Mammary epithelial cell (primary cell): ENCODE results near the gene NPFF.

Source experiments
- EZH2 ChIP-seq: IDR thresholded peaks from 2 replicates; pipeline ENCODE4 v1.6.1; 2012; ENCODE audit warnings: low read length, inconsistent platforms, borderline replicate concordance
- TF ChIP-seq, protein P1 (sequence below), 2 donors: IDR thresholded peaks in 1 of 2; conservative IDR thresholded peaks in 1 of 2; 2 replicates each; pipeline ENCODE4 v1.5.1; 2011 to 2012; ENCODE audit warnings: inconsistent platforms in 2 of 2, low read length in 2 of 2, mild to moderate bottlenecking in 2 of 2, control low read depth in 1 of 2, low read depth in 1 of 2; ENCODE audit not compliant: insufficient read depth in 1 of 2; ENCODE audit errors: extremely low read depth in 1 of 2

DNA sequence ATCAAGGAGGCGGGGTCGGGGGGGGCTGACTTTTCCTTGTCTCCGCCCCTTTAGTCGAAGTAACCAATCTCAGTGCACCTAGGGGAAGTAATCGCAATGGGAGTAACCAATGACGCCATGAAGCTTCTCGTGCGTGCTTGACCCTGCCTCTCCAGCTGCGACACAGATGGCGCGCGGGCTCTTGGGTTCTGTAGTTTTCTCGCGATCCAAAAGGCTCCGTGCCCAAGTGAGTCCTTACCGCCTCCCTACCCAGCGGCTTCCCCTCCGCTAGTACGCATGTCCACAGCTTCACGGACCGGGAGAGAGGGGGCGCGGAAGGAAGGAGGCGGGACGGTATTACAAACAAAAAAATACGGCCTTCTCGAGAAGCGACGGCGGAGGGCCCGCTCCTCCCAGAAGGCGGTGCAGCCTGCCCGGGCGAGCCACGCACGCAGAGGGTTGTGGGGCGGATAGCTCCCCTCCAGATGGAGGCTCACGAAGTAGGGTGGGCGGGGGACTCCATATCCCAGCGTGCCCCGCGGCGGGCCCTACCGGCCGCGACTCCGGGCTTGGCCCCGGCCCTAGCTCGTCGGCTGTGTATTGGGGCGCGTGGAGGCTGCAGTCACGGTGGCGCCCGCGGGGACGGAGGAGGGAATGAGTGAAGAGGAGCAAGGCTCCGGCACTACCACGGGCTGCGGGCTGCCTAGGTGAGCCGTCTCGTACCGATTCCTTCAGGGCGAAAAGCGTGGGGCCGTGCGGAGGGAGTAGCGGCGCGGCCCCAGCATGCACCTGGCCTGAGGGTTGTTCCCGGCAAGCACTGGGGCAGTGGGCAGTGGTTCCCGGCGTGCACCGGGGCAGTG is 6.3 kb downstream of the NPFF start, which contains the start of gene TARBP2:
- TF ChIP-seq EZH2: no peak
- TF ChIP-seq, protein P1, sequence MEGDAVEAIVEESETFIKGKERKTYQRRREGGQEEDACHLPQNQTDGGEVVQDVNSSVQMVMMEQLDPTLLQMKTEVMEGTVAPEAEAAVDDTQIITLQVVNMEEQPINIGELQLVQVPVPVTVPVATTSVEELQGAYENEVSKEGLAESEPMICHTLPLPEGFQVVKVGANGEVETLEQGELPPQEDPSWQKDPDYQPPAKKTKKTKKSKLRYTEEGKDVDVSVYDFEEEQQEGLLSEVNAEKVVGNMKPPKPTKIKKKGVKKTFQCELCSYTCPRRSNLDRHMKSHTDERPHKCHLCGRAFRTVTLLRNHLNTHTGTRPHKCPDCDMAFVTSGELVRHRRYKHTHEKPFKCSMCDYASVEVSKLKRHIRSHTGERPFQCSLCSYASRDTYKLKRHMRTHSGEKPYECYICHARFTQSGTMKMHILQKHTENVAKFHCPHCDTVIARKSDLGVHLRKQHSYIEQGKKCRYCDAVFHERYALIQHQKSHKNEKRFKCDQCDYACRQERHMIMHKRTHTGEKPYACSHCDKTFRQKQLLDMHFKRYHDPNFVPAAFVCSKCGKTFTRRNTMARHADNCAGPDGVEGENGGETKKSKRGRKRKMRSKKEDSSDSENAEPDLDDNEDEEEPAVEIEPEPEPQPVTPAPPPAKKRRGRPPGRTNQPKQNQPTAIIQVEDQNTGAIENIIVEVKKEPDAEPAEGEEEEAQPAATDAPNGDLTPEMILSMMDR (conservative IDR thresholded peaks at IDR 0.05 in 1 of 2, IDR thresholded peaks at IDR 0.05 in 1 of 2; ENCODE audit: extremely low read depth in 1 of 2, insufficient read depth in 1 of 2, low read depth in 1 of 2, low read length in 2 of 2): no peak
